Retinal pigment epithelial cell (primary cell): ENCODE results near the gene EPB41.

ENCODE experiments used
- DNase-seq: peaks from one replicate; pipeline ENCODE4 v3.0.0-alpha.2; 2010; ENCODE audit warnings: low read depth
- H3K4me3 ChIP-seq: 2 replicates; pipeline ENCODE4 v1.5.1; 2011; ENCODE audit warnings: mild to moderate bottlenecking, low read length, control low read depth, moderate library complexity
- TF ChIP-seq, protein P1 (sequence below): conservative IDR thresholded peaks from 2 replicates; pipeline ENCODE4 v1.5.1; 2011; ENCODE audit warnings: low read depth, low read length, control low read depth, inconsistent platforms

The EPB41 gene

GRCh38 chr1:29120367-29120766 is 206.0 kb downstream of the EPB41 start:
- no peak overlapping the region for H3K4me3 ChIP-seq
- TF ChIP-seq, protein P1, sequence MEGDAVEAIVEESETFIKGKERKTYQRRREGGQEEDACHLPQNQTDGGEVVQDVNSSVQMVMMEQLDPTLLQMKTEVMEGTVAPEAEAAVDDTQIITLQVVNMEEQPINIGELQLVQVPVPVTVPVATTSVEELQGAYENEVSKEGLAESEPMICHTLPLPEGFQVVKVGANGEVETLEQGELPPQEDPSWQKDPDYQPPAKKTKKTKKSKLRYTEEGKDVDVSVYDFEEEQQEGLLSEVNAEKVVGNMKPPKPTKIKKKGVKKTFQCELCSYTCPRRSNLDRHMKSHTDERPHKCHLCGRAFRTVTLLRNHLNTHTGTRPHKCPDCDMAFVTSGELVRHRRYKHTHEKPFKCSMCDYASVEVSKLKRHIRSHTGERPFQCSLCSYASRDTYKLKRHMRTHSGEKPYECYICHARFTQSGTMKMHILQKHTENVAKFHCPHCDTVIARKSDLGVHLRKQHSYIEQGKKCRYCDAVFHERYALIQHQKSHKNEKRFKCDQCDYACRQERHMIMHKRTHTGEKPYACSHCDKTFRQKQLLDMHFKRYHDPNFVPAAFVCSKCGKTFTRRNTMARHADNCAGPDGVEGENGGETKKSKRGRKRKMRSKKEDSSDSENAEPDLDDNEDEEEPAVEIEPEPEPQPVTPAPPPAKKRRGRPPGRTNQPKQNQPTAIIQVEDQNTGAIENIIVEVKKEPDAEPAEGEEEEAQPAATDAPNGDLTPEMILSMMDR, result no peak
- DNase-seq, result no peak

DNA sequence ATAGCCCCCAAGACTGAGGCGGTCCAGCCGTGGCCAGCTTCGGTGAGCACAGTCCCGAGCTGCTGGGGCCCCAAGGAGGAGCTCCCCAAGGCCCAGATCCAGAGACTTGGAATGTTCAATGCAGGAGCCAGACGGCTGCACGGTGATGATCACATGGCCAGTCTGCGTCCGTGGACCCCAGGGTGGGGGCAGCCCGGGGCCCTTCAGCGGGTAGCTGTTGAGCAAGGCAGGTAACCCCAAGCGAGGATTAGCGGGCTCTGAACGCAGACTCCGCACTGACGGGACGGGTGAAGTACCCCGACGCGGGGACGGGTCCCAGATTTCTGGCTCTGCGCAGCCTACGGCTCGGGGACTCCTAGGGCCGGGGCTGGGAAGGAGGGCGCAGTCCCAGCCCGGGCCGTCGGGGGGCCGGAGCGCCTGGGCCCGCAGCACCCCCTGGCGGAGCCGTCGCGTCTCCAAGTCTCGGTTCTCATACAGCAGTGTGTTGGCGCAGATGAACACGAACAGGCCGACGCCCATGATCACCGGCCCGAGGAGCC is 206.6 kb downstream of the EPB41 start:
- DNase-seq, result no peak
- no peak overlapping the region for H3K4me3 ChIP-seq
- TF ChIP-seq, protein P1, result peak; percentile 56

GRCh38 chr1:29121516-29121935 is 207.2 kb downstream of the EPB41 start:
- DNase-seq, result no peak
- TF ChIP-seq, protein P1, result no peak
- peak overlapping the region; percentile 34 for H3K4me3 ChIP-seq

GRCh38 chr1:29121936-29122681 is 207.7 kb downstream of the EPB41 start:
- peak overlapping the region; percentile 34 for H3K4me3 ChIP-seq
- TF ChIP-seq, protein P1, result no peak
- no peak for DNase-seq

DNA sequence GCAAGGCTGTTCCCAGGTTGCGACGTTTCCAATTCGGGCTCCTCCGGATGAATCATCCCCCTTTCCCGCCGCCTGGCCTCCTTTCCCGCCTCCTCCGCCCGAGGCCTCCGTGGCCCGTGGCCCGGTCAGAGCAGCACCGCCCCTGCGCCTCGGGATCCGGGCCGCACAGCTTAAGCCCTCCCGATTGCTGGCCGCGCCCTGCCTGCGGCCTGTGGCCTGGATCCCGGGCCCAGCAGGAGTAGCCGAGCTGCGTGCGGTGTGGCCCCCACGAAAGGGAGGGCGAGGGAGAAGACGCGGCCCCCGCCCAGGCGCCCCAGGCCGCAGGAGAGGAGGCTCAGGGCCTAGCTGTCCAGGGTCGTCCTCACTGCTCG is 208.3 kb downstream of the EPB41 start:
- no peak for DNase-seq
- H3K4me3 ChIP-seq, result peak overlapping the region; percentile 37
- TF ChIP-seq, protein P1, result no peak

DNA sequence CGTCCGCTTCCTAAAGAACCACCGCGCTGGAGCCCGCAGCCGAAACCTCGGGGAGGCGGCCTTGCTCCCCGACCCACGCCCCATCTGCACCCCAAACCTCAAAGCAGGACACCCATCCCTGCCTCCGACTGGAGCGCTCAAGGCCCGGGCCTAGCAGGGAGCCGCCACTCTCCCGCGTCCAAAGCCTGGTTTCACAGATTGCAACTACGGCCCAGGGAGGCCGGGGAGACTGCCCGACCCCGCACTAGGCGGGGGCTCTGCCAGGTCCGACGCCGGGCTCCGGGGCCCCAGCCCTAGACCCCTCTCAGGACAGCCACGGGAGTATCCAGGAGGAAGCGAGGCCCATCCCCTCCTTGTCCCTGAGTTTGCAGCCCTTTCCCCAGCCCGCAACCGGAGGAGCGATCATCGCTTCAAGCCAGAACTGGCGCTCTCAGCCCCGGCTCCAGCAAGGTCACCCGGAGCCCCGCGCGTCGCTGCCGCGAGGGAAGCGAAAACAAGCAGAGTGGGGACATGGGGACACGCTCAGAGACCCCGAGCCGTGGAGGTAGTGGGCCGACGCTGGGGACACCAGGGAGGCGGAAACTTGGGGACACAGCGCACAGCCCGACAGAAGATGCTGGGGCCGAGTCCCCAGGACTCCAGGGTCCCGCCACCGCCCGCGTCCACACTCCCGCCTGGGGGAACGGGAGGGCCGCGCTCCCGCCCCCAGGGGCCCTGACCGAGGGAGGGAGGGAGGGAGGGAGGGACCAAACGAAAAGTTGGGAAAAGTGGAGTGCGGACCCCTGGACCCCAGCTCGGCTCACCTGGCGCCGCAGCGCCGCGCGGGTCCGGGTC is 208.9 kb downstream of the EPB41 start:
- no peak for DNase-seq
- TF ChIP-seq, protein P1, result no peak
- H3K4me3 ChIP-seq, result peak overlapping the region; percentile 37
